Measurements from ENCODE around the gene PEAK1. TPM values are rescaled to one million over a fixed set of nuclear protein-coding genes. Genes with fewer than 3 reads are reported as not detected.

The PEAK1 gene
- polyA plus RNA-seq, 3 donors from 2014 or later: 0.77 to 7.2 (median 2.5) TPM

DNA sequence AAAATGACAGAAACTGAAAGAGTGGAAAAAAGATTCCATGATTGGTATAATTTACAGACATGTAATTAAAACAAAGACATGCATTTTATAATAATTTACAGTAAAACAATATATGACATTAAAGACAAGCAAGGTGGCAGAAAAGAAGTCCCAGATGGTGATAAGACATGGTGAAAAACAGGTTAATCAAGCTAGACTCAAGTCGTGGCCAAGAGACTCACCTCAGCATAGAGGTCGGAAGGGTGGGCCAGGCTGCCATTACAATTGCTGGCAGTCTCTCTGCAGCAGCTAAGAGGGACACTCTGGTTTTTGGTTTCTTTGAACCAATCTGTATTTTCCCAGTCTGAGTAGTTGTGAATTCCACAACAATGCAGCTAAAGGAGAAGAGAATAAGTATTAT, 367.3 kb downstream of the PEAK1 start:
- Mint-ChIP-seq H3K27ac (no peak overlapping the region), H3K4me3 (no peak overlapping the region), H3K27me3 (ENCODE audit: low read depth in 3 of 3) (peaks cover 0 to 2% (median 0%) of the 10 kb centered on the region in 3 donors), H3K36me3 (peaks cover 0 to 12% (median 10%) of the 10 kb centered on the region in 3 donors), H3K9me3 (no peaks in the 10 kb centered on the region), H3K4me1 (peaks cover 9 to 27% of the 10 kb centered on the region in 2 donors)
- DNase-seq: no peak

Other genes with a start within 250 kb of the PEAK1 start
- 10 to 100 TPM; 26.8 to 56.2 (median 53.1) TPM for gene HMG20A, start 784 bp upstream of the PEAK1 start, polyA plus RNA-seq
- not detected for gene LINGO1, start 212.8 kb upstream of the PEAK1 start, polyA plus RNA-seq

Measured in immature natural killer cell (primary cell).